OCI-LY7 (cell line): ENCODE results near the gene CDK5RAP3.

Source experiments
- EZH2phosphoT487 ChIP-seq: fragments of 200-600 bp; sonication (generic); IDR thresholded peaks from 2 replicates; pipeline ENCODE4 v1.6.1; 2018; ENCODE audit warnings: low read depth, borderline replicate concordance, mild to moderate bottlenecking, mixed run types, antibody characterized with exemption, low read length, moderate library complexity, mixed read lengths
- TF ChIP-seq, protein P1 (sequence below): fragments of 200-600 bp; sonication (generic); conservative IDR thresholded peaks from 2 replicates; pipeline ENCODE4 v1.5.1; 2014; ENCODE audit warnings: mild to moderate bottlenecking, antibody characterized with exemption, low read length, moderate library complexity, mixed read lengths

DNA sequence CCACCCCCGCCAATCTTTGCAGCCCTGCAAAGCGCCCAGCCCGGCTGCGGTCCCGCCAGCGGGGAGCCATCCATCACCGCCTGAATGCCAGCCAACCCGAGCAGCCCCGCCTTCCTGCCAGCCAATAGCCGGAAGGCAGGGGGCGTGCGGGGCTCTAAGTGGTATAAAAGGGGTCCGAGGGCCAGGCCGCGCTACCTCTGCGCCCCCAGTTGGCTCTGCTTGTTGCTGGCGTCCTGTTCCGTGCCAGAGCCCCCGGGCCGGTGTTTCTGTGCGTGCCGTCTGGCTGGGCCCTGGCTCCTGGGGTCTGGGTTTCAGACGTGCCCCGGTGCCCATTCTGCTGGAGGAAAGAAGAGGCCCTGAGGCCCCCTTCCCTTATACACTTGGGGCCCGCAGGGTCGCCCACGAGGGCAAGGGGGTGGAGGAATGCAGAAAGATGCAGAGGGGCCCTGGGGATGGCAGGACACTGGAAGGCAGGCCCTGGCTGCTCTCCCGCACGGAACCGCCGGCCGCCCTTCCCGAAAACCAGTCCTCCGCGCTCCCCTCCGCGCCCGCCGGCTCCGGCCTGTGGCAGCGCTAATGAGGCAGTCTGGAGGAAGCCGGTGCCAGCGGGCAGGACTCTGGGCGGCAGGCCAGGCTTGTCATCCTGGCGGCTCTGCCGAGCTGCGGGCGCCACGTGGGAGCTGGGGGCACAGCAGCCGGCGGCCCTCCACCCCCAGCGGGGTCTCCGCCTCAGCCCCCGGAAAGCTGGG is 52.7 kb downstream of the CDK5RAP3 start:
- TF ChIP-seq, protein P1, sequence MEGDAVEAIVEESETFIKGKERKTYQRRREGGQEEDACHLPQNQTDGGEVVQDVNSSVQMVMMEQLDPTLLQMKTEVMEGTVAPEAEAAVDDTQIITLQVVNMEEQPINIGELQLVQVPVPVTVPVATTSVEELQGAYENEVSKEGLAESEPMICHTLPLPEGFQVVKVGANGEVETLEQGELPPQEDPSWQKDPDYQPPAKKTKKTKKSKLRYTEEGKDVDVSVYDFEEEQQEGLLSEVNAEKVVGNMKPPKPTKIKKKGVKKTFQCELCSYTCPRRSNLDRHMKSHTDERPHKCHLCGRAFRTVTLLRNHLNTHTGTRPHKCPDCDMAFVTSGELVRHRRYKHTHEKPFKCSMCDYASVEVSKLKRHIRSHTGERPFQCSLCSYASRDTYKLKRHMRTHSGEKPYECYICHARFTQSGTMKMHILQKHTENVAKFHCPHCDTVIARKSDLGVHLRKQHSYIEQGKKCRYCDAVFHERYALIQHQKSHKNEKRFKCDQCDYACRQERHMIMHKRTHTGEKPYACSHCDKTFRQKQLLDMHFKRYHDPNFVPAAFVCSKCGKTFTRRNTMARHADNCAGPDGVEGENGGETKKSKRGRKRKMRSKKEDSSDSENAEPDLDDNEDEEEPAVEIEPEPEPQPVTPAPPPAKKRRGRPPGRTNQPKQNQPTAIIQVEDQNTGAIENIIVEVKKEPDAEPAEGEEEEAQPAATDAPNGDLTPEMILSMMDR = no peak
- TF ChIP-seq EZH2phosphoT487 = no peak
